Measurements from ENCODE around the gene ADCK1. TPM values are rescaled to one million over a fixed set of nuclear protein-coding genes. Genes with fewer than 3 reads are reported as not detected.

ADCK1 gene
- total RNA-seq, 2 donors from 2014 or later: 2.6 to 26.4 TPM

GRCh38 chr14:77902811-77903210, 102.9 kb downstream of the ADCK1 start:
- ATAC-seq (no peak), DNase-seq (no peak)
- intact Hi-C loops (cut with DNase I): no loop called here
- no peaks in the 10 kb centered on the region for H3K9me3 ChIP-seq
- no peaks in the 10 kb centered on the region for H3K27me3 ChIP-seq
- no peaks in the 10 kb centered on the region for H3K4me1 ChIP-seq
- TF ChIP-seq CTCF (IDR thresholded peaks at IDR 0.05): no peak
- no peak overlapping the region for H3K4me3 ChIP-seq
- WGBS, 2 donors: 83 to 100% methylated on average over 1 of the region's 1 CpG
- no peaks in the 10 kb centered on the region for H3K36me3 ChIP-seq (replicated peaks in 1 of 2; ENCODE audit: insufficient read depth in 1 of 2, low read depth in 2 of 2)
- no peak overlapping the region for H3K27ac ChIP-seq

- Histone ChIP-seq H3K4me1 (no peaks in the 10 kb centered on the region), H3K27me3 (no peaks in the 10 kb centered on the region), H3K4me3 (no peak overlapping the region), H3K27ac (no peak overlapping the region), H3K9me3 (no peaks in the 10 kb centered on the region), H3K36me3 (replicated peaks in 1 of 2; ENCODE audit: insufficient read depth in 1 of 2, low read depth in 2 of 2) (no peaks in the 10 kb centered on the region)
- WGBS, 2 donors: 92 to 94% methylated on average over 6 of the region's 6 CpGs
- no peak for DNase-seq
- ATAC-seq: no peak
- no peak for TF ChIP-seq POLR2A (IDR thresholded peaks at IDR 0.05)
- no peak for TF ChIP-seq CTCF (IDR thresholded peaks at IDR 0.05)
- intact Hi-C loops (cut with DNase I): no loop called here
Observed at GRCh38 chr14:77903221-77903620, 103.3 kb downstream of the ADCK1 start.

GRCh38 chr14:77903937-77904617, 104.2 kb downstream of the ADCK1 start:
- DNase-seq (no peak), ATAC-seq (no peak)
- Histone ChIP-seq H3K4me1 (no peaks in the 10 kb centered on the region), H3K4me3 (no peak overlapping the region), H3K36me3 (replicated peaks in 1 of 2; ENCODE audit: insufficient read depth in 1 of 2, low read depth in 2 of 2) (no peaks in the 10 kb centered on the region), H3K27me3 (no peaks in the 10 kb centered on the region), H3K27ac (no peak overlapping the region), H3K9me3 (no peaks in the 10 kb centered on the region)
- 90 to 91% methylated on average over 8 of the region's 8 CpGs for WGBS, 2 donors
- TF ChIP-seq POLR2A (IDR thresholded peaks at IDR 0.05) (no peak), CTCF (IDR thresholded peaks at IDR 0.05) (no peak)
- intact Hi-C loops (cut with DNase I): no loop called here

GRCh38 chr14:77906446-77906845, 106.5 kb downstream of the ADCK1 start:
- Histone ChIP-seq H3K4me1 (no peaks in the 10 kb centered on the region), H3K36me3 (replicated peaks in 1 of 2; ENCODE audit: insufficient read depth in 1 of 2, low read depth in 2 of 2) (no peaks in the 10 kb centered on the region), H3K4me3 (no peak overlapping the region), H3K27me3 (no peaks in the 10 kb centered on the region), H3K27ac (no peak overlapping the region), H3K9me3 (no peaks in the 10 kb centered on the region)
- intact Hi-C loops (cut with DNase I): no loop called here
- 90 to 100% methylated on average over 1 of the region's 1 CpG for WGBS, 2 donors
- no peak for ATAC-seq
- no peak for DNase-seq
- TF ChIP-seq POLR2A (IDR thresholded peaks at IDR 0.05): no peak

- H3K4me3 ChIP-seq: no peak overlapping the region
- no peaks in the 10 kb centered on the region for H3K4me1 ChIP-seq
- intact Hi-C loops (cut with DNase I): no loop called here
- no peak for TF ChIP-seq CTCF (IDR thresholded peaks at IDR 0.05)
- no peak for TF ChIP-seq POLR2A (IDR thresholded peaks at IDR 0.05)
- no peak overlapping the region for H3K27ac ChIP-seq
- WGBS, 2 donors: 96% methylated on average over 4 of the region's 4 CpGs
- no peaks in the 10 kb centered on the region for H3K36me3 ChIP-seq (replicated peaks in 1 of 2; ENCODE audit: insufficient read depth in 1 of 2, low read depth in 2 of 2)
- no peaks in the 10 kb centered on the region for H3K27me3 ChIP-seq
- no peak for ATAC-seq
- DNase-seq: no peak
- H3K9me3 ChIP-seq: no peaks in the 10 kb centered on the region
Observed at GRCh38 chr14:77908847-77909246, 108.9 kb downstream of the ADCK1 start.
